Activated CD4-positive, alpha-beta T cell treated with anti-CD3 and anti-CD28 coated beads, Interleukin-2, amount 50 U/mL, for 4 hours (primary cell): ENCODE data around the gene PHC2.

ENCODE experiments used
- DNase-seq, 2 experiments: peaks; one replicate each; pipeline ENCODE4 v3.0.0-alpha.2; 2020

Gene PHC2

GRCh38 chr1:33346927-33347649, 83.8 kb downstream of the PHC2 start:
- no peak for DNase-seq

DNA sequence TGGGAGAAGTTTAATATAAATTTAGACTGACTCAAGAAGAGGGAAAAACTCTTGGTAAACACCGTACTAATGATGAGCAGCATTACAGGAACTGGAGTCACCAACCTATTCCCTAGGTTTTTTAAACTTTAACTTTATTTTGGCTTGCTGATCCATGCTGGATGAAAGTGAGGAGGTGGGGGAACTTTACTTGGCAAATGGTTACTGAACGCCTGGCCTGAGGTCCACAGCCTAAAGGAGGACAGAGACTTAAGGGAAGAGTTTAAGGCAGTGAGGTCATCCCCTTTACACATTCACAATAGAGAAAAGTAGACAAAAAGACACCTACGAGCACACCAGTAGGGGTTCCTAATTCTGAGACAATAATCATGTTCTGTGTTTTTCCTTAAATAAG, 84.4 kb downstream of the PHC2 start:
- no peak for DNase-seq

DNA sequence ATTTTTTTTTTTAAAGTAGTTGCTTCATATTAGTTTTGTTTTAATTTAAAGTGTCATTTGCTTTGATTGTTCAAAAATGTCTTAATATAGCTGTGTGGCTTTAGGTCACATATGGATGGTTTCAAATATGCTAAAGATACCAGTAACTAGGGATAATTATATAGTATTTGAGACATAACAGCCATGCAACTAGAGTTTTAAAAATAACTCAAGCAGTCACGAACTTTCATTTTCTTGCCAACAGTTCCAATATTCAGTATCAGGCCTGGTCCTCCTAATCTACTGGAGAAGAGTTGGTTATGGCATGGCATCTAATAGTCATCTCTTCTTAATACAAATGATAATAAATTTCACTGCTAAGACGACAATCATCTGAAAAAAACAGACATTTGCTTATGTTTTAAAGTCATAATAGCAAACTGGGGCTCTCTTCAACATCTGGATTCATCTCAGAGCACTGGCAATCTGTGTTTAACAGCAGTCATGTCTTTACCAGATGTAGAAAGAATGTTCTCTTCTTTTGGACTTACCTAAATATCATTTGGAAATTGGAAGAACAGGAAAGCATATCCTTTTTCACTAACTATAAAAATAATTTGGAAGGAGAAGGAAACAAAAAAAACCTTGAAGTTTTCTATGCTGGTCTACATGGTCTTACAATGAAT, 85.9 kb downstream of the PHC2 start:
- no peak for DNase-seq

DNA sequence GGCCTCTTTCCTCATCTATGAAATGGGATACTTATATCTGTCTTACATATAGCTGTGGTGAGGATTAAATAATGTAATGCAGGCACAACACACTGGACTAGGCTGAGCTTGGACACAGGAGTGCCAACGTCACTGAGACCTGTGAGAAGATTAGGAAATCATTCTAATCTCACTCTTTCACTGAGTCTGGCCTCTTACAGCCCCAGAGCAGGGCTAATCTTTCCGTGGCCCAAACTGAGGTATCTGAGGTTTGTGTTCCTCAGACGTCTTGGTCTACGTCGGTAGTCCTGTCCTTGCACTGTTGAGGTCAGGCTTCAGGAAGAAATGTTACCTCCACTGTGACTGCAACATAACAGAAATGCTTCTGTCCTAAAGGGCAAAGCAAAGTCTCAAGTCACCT, 87.4 kb downstream of the PHC2 start:
- no peak for DNase-seq

- DNase-seq, result no peak
These were observed 88.7 kb downstream of the PHC2 start for GRCh38 chr1:33342041-33342723.

DNA sequence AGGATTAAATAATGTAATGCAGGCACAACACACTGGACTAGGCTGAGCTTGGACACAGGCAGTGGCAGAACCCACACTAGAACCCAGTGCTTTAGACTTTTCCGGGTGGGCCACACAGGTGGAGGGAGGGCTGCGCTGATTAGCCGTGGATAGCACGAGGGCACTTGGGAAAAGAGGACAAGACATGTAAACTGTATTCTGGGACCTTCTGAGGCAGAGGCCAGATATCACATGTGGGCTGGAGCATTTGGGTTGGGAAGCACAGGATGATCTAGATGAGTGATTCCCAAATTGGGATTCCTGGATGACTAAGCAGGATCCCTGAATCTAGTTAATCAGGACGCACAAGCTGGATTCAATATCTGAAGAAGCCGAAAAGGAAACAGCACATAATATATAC, 89.7 kb downstream of the PHC2 start:
- no peak for DNase-seq

DNA sequence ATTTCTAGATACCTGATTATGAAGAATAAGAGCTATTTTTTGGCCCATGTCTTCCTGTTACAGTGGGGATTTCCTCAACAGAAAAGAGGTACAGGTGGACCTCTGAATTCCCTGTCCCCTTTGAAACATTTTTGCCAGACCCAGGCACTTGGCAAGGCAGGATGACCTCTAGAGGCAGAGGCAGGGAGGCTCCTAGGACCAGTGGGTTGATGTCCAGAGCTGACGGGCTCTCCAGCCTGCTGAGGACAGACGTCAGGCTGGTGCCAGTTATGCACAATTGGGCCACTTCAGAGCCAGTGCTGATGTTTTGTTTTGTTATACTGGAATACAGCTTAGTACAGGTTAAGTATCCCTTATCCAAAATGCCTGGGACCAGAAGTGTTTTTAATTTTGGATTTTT, 91.5 kb downstream of the PHC2 start:
- no peak for DNase-seq

- no peak for DNase-seq
These were observed 92.3 kb downstream of the PHC2 start for GRCh38 chr1:33338440-33339211.

GRCh38 chr1:33338048-33338439, 92.9 kb downstream of the PHC2 start:
- no peak for DNase-seq

DNA sequence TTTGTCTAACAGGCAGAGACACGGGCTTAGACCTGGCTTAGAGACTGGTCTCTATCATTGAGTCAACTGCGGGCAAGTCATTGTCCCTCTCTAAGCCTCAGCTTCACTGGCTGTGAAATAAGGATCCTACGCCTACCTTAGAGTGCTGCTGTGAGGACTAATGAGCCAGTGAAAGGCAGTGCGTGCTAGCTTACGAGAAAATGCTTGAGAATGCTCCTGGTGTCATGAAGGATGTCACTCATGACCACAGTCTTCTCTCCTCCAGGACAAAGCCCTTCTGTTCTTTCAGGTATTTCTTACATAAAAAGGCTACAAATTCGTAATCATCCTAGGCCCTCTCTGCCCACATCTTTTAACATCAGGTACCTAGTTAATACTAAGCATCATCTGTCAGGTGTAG, 93.5 kb downstream of the PHC2 start:
- DNase-seq, result no peak

DNA sequence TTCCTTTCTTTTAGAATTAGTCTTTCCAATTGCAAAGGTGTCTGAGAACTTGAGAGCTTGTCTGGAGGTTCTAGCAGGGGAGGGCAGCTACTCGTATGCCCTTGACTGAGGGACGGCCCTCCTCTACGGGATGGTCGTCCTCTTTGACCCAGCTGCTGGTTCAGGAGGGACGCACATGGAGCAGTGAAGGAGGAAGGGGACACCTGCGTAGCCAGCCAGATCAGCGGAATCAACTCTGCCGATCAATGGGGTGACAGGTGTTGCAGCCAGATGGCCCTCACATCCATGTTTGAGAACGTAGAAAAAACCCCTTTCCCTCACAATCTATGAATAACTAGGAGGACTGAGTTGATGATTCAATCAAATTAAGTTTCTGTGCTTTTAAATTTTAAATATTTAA, 94.3 kb downstream of the PHC2 start:
- no peak for DNase-seq

DNA sequence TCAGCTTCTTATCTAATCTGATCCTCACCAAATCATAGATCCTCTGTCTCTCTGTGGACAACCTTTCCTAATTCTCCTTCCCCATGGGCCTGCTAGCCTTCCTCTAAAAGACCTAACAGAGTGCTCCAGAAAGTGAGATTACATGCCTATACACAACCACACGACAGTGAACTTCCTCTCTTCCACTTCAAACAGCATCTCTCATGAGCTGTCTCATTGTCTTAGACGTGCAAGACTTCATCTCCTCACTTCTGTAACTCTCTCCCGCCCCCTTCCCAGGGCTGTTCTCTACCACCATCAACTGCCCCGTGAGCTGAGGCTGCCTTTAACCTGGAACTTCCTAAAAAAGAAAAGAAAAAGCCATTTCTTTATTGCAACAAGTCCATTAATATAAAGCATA, 95.9 kb downstream of the PHC2 start:
- no peak for DNase-seq

DNA sequence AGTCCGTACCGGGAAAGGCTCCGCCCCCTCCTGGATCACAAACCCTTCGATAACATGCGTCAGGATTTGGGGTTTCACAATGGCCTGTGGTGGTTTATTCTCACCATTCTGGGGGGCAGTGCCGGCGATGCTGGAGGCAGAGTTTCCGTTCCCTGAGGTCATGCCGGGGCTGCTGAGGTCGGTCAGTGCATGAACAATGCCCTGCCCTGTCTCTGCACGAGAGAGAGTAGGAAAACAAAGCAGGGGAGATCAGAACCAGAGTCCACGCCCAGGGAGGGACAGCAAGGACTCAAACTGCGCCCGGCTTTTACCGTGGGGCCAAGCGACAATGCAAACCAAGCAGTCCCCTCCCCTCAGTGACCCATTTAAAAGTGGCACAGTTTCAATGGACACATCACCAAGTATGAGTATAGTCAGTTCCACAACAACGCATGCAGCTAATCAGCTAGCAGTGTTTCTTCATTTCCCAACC, 96.8 kb downstream of the PHC2 start:
- no peak for DNase-seq

GRCh38 chr1:33332881-33333280, 98.0 kb downstream of the PHC2 start:
- no peak for DNase-seq

DNA sequence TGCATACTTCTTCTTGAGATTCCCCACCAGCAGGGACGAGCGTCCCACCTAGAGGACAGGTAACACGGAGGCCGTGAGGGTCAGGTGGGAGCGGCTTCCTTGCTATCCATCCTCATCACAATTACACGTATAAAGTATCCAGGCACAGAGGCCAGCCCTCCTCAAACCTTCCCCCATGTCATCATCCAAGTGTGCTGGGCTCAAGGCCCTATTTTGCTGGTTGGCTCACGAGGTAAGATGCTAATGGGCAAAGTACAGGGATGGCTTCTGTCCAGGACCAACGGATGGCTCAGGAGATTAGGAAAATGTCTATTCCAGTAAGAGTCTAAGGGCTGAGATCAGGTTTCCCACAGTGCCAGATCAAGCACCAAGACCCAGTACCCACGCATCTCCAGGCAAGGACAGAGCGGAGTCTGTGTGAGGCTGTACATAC, 98.5 kb downstream of the PHC2 start:
- no peak for DNase-seq

DNA sequence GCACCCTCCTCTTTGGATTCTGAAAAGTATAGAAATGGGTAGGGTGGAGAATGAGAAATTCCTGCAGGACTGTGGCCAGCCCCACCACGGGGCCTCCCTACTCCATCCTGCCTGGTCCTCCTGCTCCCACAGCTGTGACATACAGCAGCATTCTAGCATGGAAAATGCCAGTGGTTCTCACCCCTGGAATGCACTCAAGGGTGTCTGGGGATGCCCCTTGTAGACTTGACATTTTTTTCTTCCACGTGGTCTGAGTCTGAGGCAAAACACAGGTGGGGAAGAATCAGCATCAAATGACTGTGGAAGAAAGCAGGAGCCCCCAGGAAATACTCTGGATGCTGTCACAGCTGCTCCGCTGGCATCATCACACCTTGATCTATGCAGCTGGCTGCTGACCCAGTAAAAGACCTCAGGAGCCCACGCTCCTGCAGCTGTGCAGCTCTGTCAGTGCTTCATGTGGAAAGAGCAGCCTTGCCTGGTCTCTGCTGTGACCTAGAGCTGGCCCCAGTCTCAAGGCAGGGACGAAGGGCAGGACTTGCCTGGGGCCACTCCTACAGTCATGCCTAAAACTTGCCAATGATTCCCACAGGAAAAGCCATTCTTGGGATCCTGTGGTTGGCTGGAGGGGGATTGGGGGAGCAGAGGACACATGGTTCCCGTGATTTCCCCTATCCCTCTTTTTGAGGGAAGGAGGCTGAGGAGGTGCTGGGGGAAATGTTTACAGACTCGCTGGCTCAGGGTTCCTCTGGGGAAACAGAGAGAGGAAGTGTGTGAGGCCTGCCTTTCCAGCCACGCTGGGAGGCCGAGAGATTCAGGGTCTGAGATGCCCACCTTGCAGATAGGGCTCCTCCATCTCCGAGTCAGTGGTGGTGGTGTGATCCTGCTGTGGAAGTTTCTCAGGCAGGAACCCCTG, 99.2 kb downstream of the PHC2 start:
- DNase-seq, result no peak

DNA sequence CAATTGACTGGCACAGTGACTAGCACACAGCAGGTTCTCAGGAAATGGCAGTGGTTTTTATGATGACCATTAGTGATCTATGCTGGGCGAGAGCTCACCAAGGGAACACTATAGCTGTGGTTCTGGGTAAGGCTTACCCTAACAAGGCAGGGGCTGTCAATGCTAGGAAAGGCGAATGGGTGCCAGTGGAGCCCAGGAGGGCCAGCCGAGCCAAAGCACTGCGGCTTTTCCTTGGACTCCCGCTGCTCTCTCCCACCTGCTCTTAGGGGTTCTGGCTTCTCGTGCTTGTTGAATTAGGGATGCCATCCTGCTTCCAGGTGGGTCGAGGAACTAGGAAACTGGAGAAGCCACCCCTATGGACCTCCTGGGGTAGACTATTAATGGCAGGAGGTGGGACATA, 100.0 kb downstream of the PHC2 start:
- no peak for DNase-seq

- no peak for DNase-seq
These were observed 100.5 kb downstream of the PHC2 start for GRCh38 chr1:33330361-33330890.

- no peak for DNase-seq
These were observed 101.1 kb downstream of the PHC2 start for GRCh38 chr1:33329600-33330305.

- no peak for DNase-seq
These were observed 102.1 kb downstream of the PHC2 start for GRCh38 chr1:33328817-33329216.
